GM12878 (cell line): ENCODE data around the gene TECTA. TPM values are rescaled to one million over a fixed set of nuclear protein-coding genes. Genes with fewer than 3 reads are reported as not detected.

Experiments used
- ATAC-seq: fragments of 200-7000 bp; cut with Tn5 transposase; 3 replicates; pipeline ENCODE4 v1.9.1; 2020; ENCODE audit warnings: mild to moderate bottlenecking, moderate library complexity
- BruUV-seq: library from RNA; stranded (reverse); fragments of 400-500 nt; replicated peaks from 2 replicates; lab custom pipeline; 2021; lab: Mats Ljungman, UMichigan
- CTCF ChIA-PET: fragments of 300-600 bp; sonication (Branson Sonifier 250); formaldehyde crosslinking; extraction: SDS; loops from one replicate; lab custom pipeline; 2021; ENCODE audit warnings: inconsistent platforms; lab: Yijun Ruan, JAX
- POLR2A ChIA-PET: fragments of 350-600 bp; formaldehyde crosslinking; extraction: SDS; loops from one replicate; lab custom pipeline; 2021; ENCODE audit warnings: inconsistent platforms; lab: Charles Lee
- RAD21 ChIA-PET: fragments of 300-600 bp; sonication (Branson Sonifier 250); formaldehyde crosslinking; loops from one replicate; lab custom pipeline; 2023; ENCODE audit warnings: antibody characterized with exemption; ENCODE audit not compliant: unreplicated experiment; lab: Charles Lee
- SMC1A ChIA-PET: fragments of 300-600 bp; sonication (Branson Sonifier 250); formaldehyde crosslinking; loops from one replicate; lab custom pipeline; 2023; ENCODE audit not compliant: unreplicated experiment, uncharacterized antibody; lab: Charles Lee
- DNase-seq: peaks from one replicate; pipeline ENCODE4 v3.0.0-alpha.2; 2011; ENCODE audit warnings: low read depth, low spot score
- FAIRE-seq: peaks from 3 replicates; lab custom pipeline; 2011; peaks lifted over from hg19 to GRCh38; lab: Jason Lieb, UNC
- H2AFZ ChIP-seq: 2 replicates; pipeline ENCODE4 v1.6.0; 2011; ENCODE audit warnings: low read depth, low read length, control low read depth; ENCODE audit not compliant: control insufficient read depth
- H3K27ac ChIP-seq: 2 replicates; pipeline ENCODE4 v1.5.1; 2011; ENCODE audit warnings: control low read depth; ENCODE audit not compliant: control insufficient read depth, insufficient read depth
- H3K27me3 ChIP-seq, 2 experiments: replicated peaks in 1 of 2; 2 replicates each; pipeline versions ENCODE4 v1.6.0 to v1.6.1; 2011; ENCODE audit warnings: low read length in 1 of 2; ENCODE audit not compliant: control insufficient read depth in 2 of 2, insufficient read depth in 2 of 2
- H3K36me3 ChIP-seq, 2 experiments: 2 replicates each; pipeline ENCODE4 v1.5.1; 2011; ENCODE audit warnings: low read length in 1 of 2; ENCODE audit not compliant: control insufficient read depth in 2 of 2, insufficient read depth in 2 of 2
- H3K4me1 ChIP-seq: 2 replicates; pipeline ENCODE4 v1.6.1; 2011; ENCODE audit warnings: mild to moderate bottlenecking, low read length, moderate library complexity, mixed read lengths; ENCODE audit not compliant: control insufficient read depth, insufficient read depth
- H3K4me2 ChIP-seq: 2 replicates; pipeline ENCODE4 v1.6.0; 2011; ENCODE audit warnings: control low read depth; ENCODE audit not compliant: control insufficient read depth, insufficient read depth
- H3K4me3 ChIP-seq: fragments of 200-600 bp; sonication (generic); 2 replicates; pipeline ENCODE4 v1.5.1; 2016
- H3K79me2 ChIP-seq: 2 replicates; pipeline ENCODE4 v1.6.0; 2011; ENCODE audit warnings: low read length; ENCODE audit not compliant: control insufficient read depth, insufficient read depth
- H3K9ac ChIP-seq: 2 replicates; pipeline ENCODE4 v1.8.0; 2011; ENCODE audit warnings: low read length, control low read depth, mixed read lengths; ENCODE audit not compliant: control insufficient read depth, insufficient read depth
- H3K9me3 ChIP-seq: replicated peaks from 3 replicates; pipeline ENCODE4 v1.5.1; 2011; ENCODE audit warnings: mild to moderate bottlenecking, low read length; ENCODE audit not compliant: control insufficient read depth, insufficient read depth
- H4K20me1 ChIP-seq: 2 replicates; pipeline ENCODE4 v1.6.0; 2011; ENCODE audit not compliant: control insufficient read depth, insufficient read depth
- ASH2L ChIP-seq: fragments of 300-600, 200-600 bp; sonication (generic); IDR thresholded peaks from 2 replicates; pipeline ENCODE4 v1.6.1; 2017; ENCODE audit warnings: low read depth, mild to moderate bottlenecking, borderline replicate concordance
- BACH1 ChIP-seq: fragments of 450-650 bp; IDR thresholded peaks from 2 replicates; pipeline ENCODE4 v1.6.1; 2017; ENCODE audit warnings: mild to moderate bottlenecking, borderline replicate concordance
- CEBPZ ChIP-seq: fragments of 150-350 bp; IDR thresholded peaks from 2 replicates; pipeline ENCODE4 v1.6.1; 2016; ENCODE audit warnings: low read depth, low read length
- SMARCA5 ChIP-seq: fragments of 450-650 bp; IDR thresholded peaks from 2 replicates; pipeline ENCODE4 v1.6.1; 2017; ENCODE audit warnings: mild to moderate bottlenecking
- ZNF207 ChIP-seq: fragments of 450-650 bp; IDR thresholded peaks from 2 replicates; pipeline ENCODE4 v1.6.1; 2014; ENCODE audit warnings: antibody characterized with exemption, mild to moderate bottlenecking, borderline replicate concordance
- ZNF384 ChIP-seq: IDR thresholded peaks from 2 replicates; pipeline ENCODE4 v1.6.1; 2012; ENCODE audit warnings: low read depth, mild to moderate bottlenecking, low read length, improper control_type of control experiment, borderline replicate concordance
- WGBS: methylation state at CpG from one replicate; pipeline ENCODE4 v1.1.6; 2016; ENCODE audit warnings: low lambda C conversion rate; ENCODE audit not compliant: insufficient replicate concordance, insufficient coverage; ENCODE audit errors: missing lambda C conversion rate; 5-methylcytosine and 5-hydroxymethylcytosine counted together
- in situ Hi-C: fragments of 300-500 bp; cut with MboI; formaldehyde crosslinking; loops from 9 replicates; pipeline ENCODE4 v1.14.3; 2018; ENCODE audit warnings: mixed read lengths
- intact Hi-C: fragments of 100-400 bp; cut with micrococcal nuclease; formaldehyde crosslinking; loops from one replicate; pipeline ENCODE4 v1.14.2; 2022; ENCODE audit not compliant: unreplicated experiment
- polyA plus RNA-seq, 11 experiments: library from polyadenylated mRNA; depleted of rRNA in 4 of 11; unstranded in 6 of 11; stranded (reverse) in 5 of 11; fragments of >200 nt; fragmentation: Nextera tagmentation in 4 of 11; fragmentation: Illumina TruSeq in 1 of 11; extraction: Ambion mirVana in 4 of 11; extraction: Trizol in 1 of 11; gene quantifications; 1 replicate in 1 of 11; 2 replicates in 10 of 11; pipeline versions ENCODE4 v1.2.1 to v1.2.3, GENCODE V29; 2011 to 2016; ENCODE audit warnings: inconsistent platforms in 2 of 11, missing spikeins in 2 of 11, low read depth in 1 of 11
- total RNA-seq, 4 experiments: library from RNA; depleted of rRNA in 3 of 4; stranded (reverse); fragments of >200 nt in 3 of 4; fragmentation: Illumina TruSeq in 1 of 4; extraction: Trizol in 1 of 4; gene quantifications; 2 replicates each; pipeline versions ENCODE4 v1.2.1 to v1.2.3, GENCODE V29; 2013 to 2021
- TF ChIP-seq, protein P1 (sequence below): fragments of 450-650 bp; formaldehyde crosslinking; IDR thresholded peaks from 2 replicates; pipeline ENCODE4 v1.4.0; 2020; ENCODE audit warnings: mild to moderate bottlenecking, moderate library complexity

TECTA gene
- total and polyA plus RNA-seq, 10 of the 15 experiments (the other 5 are each of a cell fraction or from before 2014, with no cell fraction given): under 0.01 to 0.14 (median 0.05) TPM; not detected in 1

DNA sequence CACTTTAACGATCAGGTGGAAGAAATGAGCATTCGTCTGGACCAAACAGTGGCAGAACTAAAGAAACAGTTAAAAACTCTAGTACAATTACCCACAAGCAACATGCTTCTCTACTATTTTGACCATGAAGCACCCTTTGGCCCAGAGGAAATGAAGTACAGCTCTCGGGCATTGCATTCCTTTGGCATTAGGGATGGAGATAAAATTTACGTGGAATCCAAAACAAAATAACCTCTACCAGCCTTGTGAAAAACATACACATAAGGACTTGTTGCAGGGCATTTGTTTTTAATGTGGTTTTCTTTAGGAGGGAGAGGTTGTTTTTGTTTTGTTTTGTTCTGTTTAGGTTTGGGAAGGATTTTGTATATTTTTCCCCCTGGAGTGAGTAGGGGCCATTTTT lies 14.2 kb upstream of the TECTA start:
- Histone ChIP-seq H3K79me2 (no peaks in the 10 kb centered on the region), H3K4me3 (no peak overlapping the region), H3K9ac (no peak overlapping the region), H3K4me1 (no peaks in the 10 kb centered on the region), H3K9me3 (no peaks in the 10 kb centered on the region), H3K36me3 (0 out of 4 replicates have a peak, but pooled peaks cover 0 to 3% of the 10 kb centered on the region in 2 experiments), H4K20me1 (no peaks in the 10 kb centered on the region), H2AFZ (no peak overlapping the region), H3K4me2 (no peak overlapping the region), H3K27ac (no peak overlapping the region), H3K27me3 (no peaks in the 10 kb centered on the region)
- POLR2A ChIA-PET: no interaction called here
- ATAC-seq (no peak), FAIRE-seq (no peak), DNase-seq (no peak)
- no peak for TF ChIP-seq BACH1
- no peak for TF ChIP-seq CEBPZ
- BruUV-seq: no TSS peak
- in situ Hi-C loops: no loop called here
- intact Hi-C loops: no loop called here
- WGBS: 96% methylated on average over 4 of the region's 4 CpGs
- RAD21 ChIA-PET: no interaction called here
- CTCF ChIA-PET: no interaction called here
- SMC1A ChIA-PET: interaction anchor here (0.5 to 1.2 kb wide), 2 partner anchors 8 to 1072 kb away, joined by 3 read pairs; no protein-coding TSS in a partner anchor

DNA sequence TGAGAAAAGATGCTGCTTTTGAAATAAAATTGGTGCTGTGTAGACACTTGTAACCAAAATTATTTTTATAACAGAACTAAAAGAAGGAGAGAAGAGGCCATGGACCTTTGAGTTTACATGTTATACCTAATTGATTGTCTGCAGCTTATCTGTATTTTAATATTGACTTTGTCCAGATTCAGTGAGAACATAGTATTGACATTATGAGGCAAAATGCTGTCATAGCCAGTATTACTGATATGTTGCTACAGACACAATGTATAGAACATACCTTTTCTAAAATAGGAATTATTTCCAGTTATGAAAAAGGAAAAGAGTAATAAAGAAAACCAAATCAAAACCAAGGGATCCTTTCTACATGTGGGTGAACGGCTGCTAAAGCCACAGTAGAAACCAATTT lies 11.5 kb upstream of the TECTA start:
- no peak for FAIRE-seq
- no TSS peak for BruUV-seq
- in situ Hi-C loops: no loop called here
- TF ChIP-seq SMARCA5 (no peak), ZNF384 (no peak), ASH2L (no peak), ZNF207 (no peak)
- TF ChIP-seq, protein P1, sequence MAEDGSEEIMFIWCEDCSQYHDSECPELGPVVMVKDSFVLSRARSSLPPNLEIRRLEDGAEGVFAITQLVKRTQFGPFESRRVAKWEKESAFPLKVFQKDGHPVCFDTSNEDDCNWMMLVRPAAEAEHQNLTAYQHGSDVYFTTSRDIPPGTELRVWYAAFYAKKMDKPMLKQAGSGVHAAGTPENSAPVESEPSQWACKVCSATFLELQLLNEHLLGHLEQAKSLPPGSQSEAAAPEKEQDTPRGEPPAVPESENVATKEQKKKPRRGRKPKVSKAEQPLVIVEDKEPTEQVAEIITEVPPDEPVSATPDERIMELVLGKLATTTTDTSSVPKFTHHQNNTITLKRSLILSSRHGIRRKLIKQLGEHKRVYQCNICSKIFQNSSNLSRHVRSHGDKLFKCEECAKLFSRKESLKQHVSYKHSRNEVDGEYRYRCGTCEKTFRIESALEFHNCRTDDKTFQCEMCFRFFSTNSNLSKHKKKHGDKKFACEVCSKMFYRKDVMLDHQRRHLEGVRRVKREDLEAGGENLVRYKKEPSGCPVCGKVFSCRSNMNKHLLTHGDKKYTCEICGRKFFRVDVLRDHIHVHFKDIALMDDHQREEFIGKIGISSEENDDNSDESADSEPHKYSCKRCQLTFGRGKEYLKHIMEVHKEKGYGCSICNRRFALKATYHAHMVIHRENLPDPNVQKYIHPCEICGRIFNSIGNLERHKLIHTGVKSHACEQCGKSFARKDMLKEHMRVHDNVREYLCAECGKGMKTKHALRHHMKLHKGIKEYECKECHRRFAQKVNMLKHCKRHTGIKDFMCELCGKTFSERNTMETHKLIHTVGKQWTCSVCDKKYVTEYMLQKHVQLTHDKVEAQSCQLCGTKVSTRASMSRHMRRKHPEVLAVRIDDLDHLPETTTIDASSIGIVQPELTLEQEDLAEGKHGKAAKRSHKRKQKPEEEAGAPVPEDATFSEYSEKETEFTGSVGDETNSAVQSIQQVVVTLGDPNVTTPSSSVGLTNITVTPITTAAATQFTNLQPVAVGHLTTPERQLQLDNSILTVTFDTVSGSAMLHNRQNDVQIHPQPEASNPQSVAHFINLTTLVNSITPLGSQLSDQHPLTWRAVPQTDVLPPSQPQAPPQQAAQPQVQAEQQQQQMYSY (CRISPR knock-in tag): no peak

More for the DNA sequence above, 11.5 kb upstream of the TECTA start:
- Histone ChIP-seq H3K4me2 (no peak overlapping the region), H3K36me3 (0 out of 4 replicates have a peak, but pooled peaks cover 0 to 3% of the 10 kb centered on the region in 2 experiments), H4K20me1 (no peaks in the 10 kb centered on the region), H3K9ac (no peak overlapping the region), H3K27ac (no peak overlapping the region), H3K27me3 (no peaks in the 10 kb centered on the region), H3K4me1 (no peaks in the 10 kb centered on the region), H2AFZ (no peak overlapping the region), H3K79me2 (no peaks in the 10 kb centered on the region), H3K9me3 (no peaks in the 10 kb centered on the region), H3K4me3 (no peak overlapping the region)
- intact Hi-C loops: no loop called here
- 52% methylated on average over 1 of the region's 1 CpG for WGBS
- no peak for ATAC-seq
- DNase-seq: no peak
- ChIA-PET CTCF (interaction anchor here (1.0 kb wide), 1 partner anchor 10 kb away, joined by 5 read pairs; no protein-coding TSS in a partner anchor), RAD21 (no interaction called here), SMC1A (no interaction called here), POLR2A (no interaction called here)
